H1 (cell line): Measurements from ENCODE around the gene F2. TPM values are rescaled to one million over a fixed set of nuclear protein-coding genes. Genes with fewer than 3 reads are reported as not detected.

Experiments used
- CTCF ChIA-PET: fragments of 300-600 bp; sonication (Branson Sonifier 250); formaldehyde crosslinking; loops from one replicate; lab custom pipeline; 2021; ENCODE audit not compliant: partially characterized antibody; lab: Charles Lee
- POLR2A ChIA-PET: fragments of 300-600 bp; sonication (Branson Sonifier 250); formaldehyde crosslinking; loops from one replicate; lab custom pipeline; 2021; ENCODE audit warnings: inconsistent platforms; ENCODE audit not compliant: partially characterized antibody; lab: Charles Lee
- DNase-seq, 2 experiments: peaks; one replicate each; pipeline versions ENCODE4 v3.0.0 to v3.0.0-alpha.2; 2010 to 2022; ENCODE audit warnings: low spot score in 2 of 2, low read depth in 1 of 2, mixed read lengths in 1 of 2
- FAIRE-seq: peaks from 2 replicates; lab custom pipeline; 2011; peaks lifted over from hg19 to GRCh38; lab: Jason Lieb, UNC
- H2AFZ ChIP-seq: 2 replicates; pipeline ENCODE4 v1.8.1; 2012; ENCODE audit warnings: low read length, inconsistent platforms
- H2AK5ac ChIP-seq: 2 replicates; pipeline ENCODE4 v1.6.1; 2013; ENCODE audit warnings: low read depth, low read length
- H2BK120ac ChIP-seq: replicated peaks from 2 replicates; pipeline ENCODE3; 2013; ENCODE audit warnings: low read depth, low read length, inconsistent platforms
- H2BK12ac ChIP-seq: 2 replicates; pipeline ENCODE4 v1.6.1; 2013; ENCODE audit warnings: low read depth, low read length
- H2BK15ac ChIP-seq: 2 replicates; pipeline ENCODE4 v1.6.1; 2013; ENCODE audit warnings: low read length
- H2BK20ac ChIP-seq: 2 replicates; pipeline ENCODE4 v1.6.1; 2013; ENCODE audit warnings: low read length
- H2BK5ac ChIP-seq: 2 replicates; pipeline ENCODE4 v1.6.1; 2013; ENCODE audit warnings: low read depth, low read length
- H3K14ac ChIP-seq: 2 replicates; pipeline ENCODE4 v1.6.1; 2013; ENCODE audit warnings: inconsistent platforms; ENCODE audit not compliant: insufficient read length
- H3K18ac ChIP-seq: 2 replicates; pipeline ENCODE4 v1.6.1; 2013; ENCODE audit warnings: low read length; ENCODE audit errors: extremely low read depth
- H3K23ac ChIP-seq: 2 replicates; pipeline ENCODE4 v1.6.1; 2013; ENCODE audit warnings: inconsistent platforms; ENCODE audit not compliant: insufficient read length
- H3K23me2 ChIP-seq: 2 replicates; pipeline ENCODE4 v1.6.1; 2013; ENCODE audit warnings: low read depth, low read length
- H3K27ac ChIP-seq: 2 replicates; pipeline ENCODE4 v1.6.1; 2011; ENCODE audit warnings: low read depth, low read length, inconsistent platforms
- H3K27me3 ChIP-seq, 4 experiments: replicated peaks in 1 of 4; 1 replicate in 1 of 4; 2 replicates in 3 of 4; pipeline versions ENCODE4 v1.6.1 to v1.8.1; 2011 to 2013; ENCODE audit warnings: low read length in 3 of 4, mild to moderate bottlenecking in 3 of 4, inconsistent platforms in 2 of 4, mixed read lengths in 2 of 4, moderate library complexity in 1 of 4; ENCODE audit not compliant: control insufficient read depth in 3 of 4, insufficient read depth in 3 of 4; ENCODE audit errors: extremely low read depth in 1 of 4
- H3K36me3 ChIP-seq, 4 experiments: 2 replicates each; pipeline versions ENCODE4 v1.6.1 to v1.8.1; 2011 to 2013; ENCODE audit warnings: mild to moderate bottlenecking in 4 of 4, low read length in 3 of 4, moderate library complexity in 2 of 4, control low read depth in 1 of 4, inconsistent platforms in 1 of 4; ENCODE audit not compliant: insufficient read depth in 4 of 4, control insufficient read depth in 2 of 4
- H3K4ac ChIP-seq: replicated peaks from 2 replicates; pipeline ENCODE3; 2013; ENCODE audit warnings: low read length, low read depth, mixed read lengths, inconsistent platforms; ENCODE audit not compliant: insufficient read length
- H3K4me1 ChIP-seq, 4 experiments: replicated peaks in 1 of 4; 1 replicate in 1 of 4; 2 replicates in 3 of 4; pipeline versions ENCODE4 v1.6.1 to v1.8.1; 2011 to 2013; ENCODE audit warnings: low read length in 3 of 4, inconsistent platforms in 2 of 4, mixed read lengths in 1 of 4; ENCODE audit not compliant: insufficient read depth in 4 of 4, control insufficient read depth in 3 of 4
- H3K4me2 ChIP-seq, 2 experiments: 2 replicates each; pipeline versions ENCODE4 v1.6.1 to v1.8.1; 2011 to 2013; ENCODE audit warnings: low read depth in 2 of 2, low read length in 2 of 2, control low read depth in 1 of 2, inconsistent platforms in 1 of 2, mild to moderate bottlenecking in 1 of 2; ENCODE audit not compliant: insufficient read depth in 1 of 2
- H3K4me3 ChIP-seq, 4 experiments: fragments of 200-600, 300-600 bp in 1 of 4; sonication (generic), shearing (Covaris generic), sonication (Bioruptor Twin) in 1 of 4; 2 replicates each; pipeline versions ENCODE4 v1.5.1 to v1.8.1; 2011 to 2016; ENCODE audit warnings: low read length in 4 of 4, low read depth in 3 of 4, control low read depth in 2 of 4, inconsistent platforms in 2 of 4, mild to moderate bottlenecking in 2 of 4, mixed read lengths in 1 of 4, moderate library complexity in 1 of 4; ENCODE audit not compliant: insufficient read depth in 2 of 4; ENCODE audit errors: extremely low read depth in 1 of 4
- H3K56ac ChIP-seq: replicated peaks from 2 replicates; pipeline ENCODE3; 2013; ENCODE audit warnings: low read depth, mild to moderate bottlenecking, mixed read lengths, low read length, inconsistent platforms; ENCODE audit not compliant: insufficient read length
- H3K79me1 ChIP-seq: 2 replicates; pipeline ENCODE4 v1.6.1; 2013; ENCODE audit warnings: low read depth, low read length, control low read depth
- H3K79me2 ChIP-seq, 2 experiments: 2 replicates each; pipeline versions ENCODE4 v1.6.1 to v1.8.1; 2012 to 2013; ENCODE audit warnings: low read length in 2 of 2, mild to moderate bottlenecking in 2 of 2, inconsistent platforms in 1 of 2; ENCODE audit not compliant: insufficient read depth in 2 of 2, control insufficient read depth in 1 of 2
- H3K9ac ChIP-seq, 4 experiments: replicated peaks in 1 of 4; 1 replicate in 1 of 4; 2 replicates in 3 of 4; pipeline versions ENCODE4 v1.6.1 to v1.8.1; 2011 to 2013; ENCODE audit warnings: low read depth in 3 of 4, low read length in 3 of 4, control low read depth in 2 of 4, mild to moderate bottlenecking in 2 of 4, moderate library complexity in 2 of 4, inconsistent platforms in 1 of 4; ENCODE audit errors: extremely low read depth in 1 of 4
- H3K9me3 ChIP-seq, 2 experiments: 2 replicates each; pipeline versions ENCODE4 v1.6.1 to v1.8.1; 2012 to 2013; ENCODE audit warnings: mild to moderate bottlenecking in 2 of 2, moderate library complexity in 2 of 2, control low read depth in 1 of 2, inconsistent platforms in 1 of 2, low read depth in 1 of 2, low read length in 1 of 2, mixed read lengths in 1 of 2; ENCODE audit not compliant: insufficient read depth in 2 of 2
- H4K20me1 ChIP-seq, 2 experiments: replicated peaks in 1 of 2; 2 replicates each; pipeline versions ENCODE3 to v1.8.1; 2011 to 2013; ENCODE audit warnings: inconsistent platforms in 2 of 2, low read length in 2 of 2, mild to moderate bottlenecking in 1 of 2; ENCODE audit not compliant: insufficient read depth in 2 of 2, control insufficient read depth in 1 of 2
- H4K5ac ChIP-seq: 2 replicates; pipeline ENCODE4 v1.6.1; 2013; ENCODE audit warnings: low read length, low read depth, mixed read lengths, inconsistent platforms; ENCODE audit not compliant: insufficient read length
- H4K8ac ChIP-seq: 2 replicates; pipeline ENCODE4 v1.8.0; 2013; ENCODE audit warnings: mild to moderate bottlenecking, moderate library complexity, low read length, inconsistent platforms; ENCODE audit not compliant: insufficient read depth; ENCODE audit errors: extremely low read depth
- H4K91ac ChIP-seq: replicated peaks from 2 replicates; pipeline ENCODE3; 2013; ENCODE audit warnings: low read length, mixed read lengths, inconsistent platforms; ENCODE audit not compliant: insufficient read length
- ATF3 ChIP-seq: IDR thresholded peaks from 2 replicates; pipeline ENCODE4 v1.6.1; 2011; ENCODE audit warnings: low read depth, mild to moderate bottlenecking, low read length; ENCODE audit not compliant: insufficient read depth
- CBX5 ChIP-seq: fragments of 300-800, 300-1000 bp; sonication (generic); IDR thresholded peaks from 2 replicates; pipeline ENCODE4 v1.7.1; 2016; ENCODE audit warnings: antibody characterized with exemption, low read length, low read depth
- EZH2 ChIP-seq: fragments of 200-600 bp; sonication (generic); IDR thresholded peaks from 2 replicates; pipeline ENCODE4 v1.7.1; 2012; ENCODE audit warnings: low read depth, mild to moderate bottlenecking, moderate library complexity, low read length, inconsistent platforms; ENCODE audit not compliant: severe bottlenecking
- PHF8 ChIP-seq: fragments of 200-600 bp; sonication (generic); conservative IDR thresholded peaks from 2 replicates; pipeline ENCODE4 v1.7.1; 2012; ENCODE audit warnings: low read depth, mild to moderate bottlenecking, inconsistent platforms, low read length, moderate library complexity
- POLR2AphosphoS5 ChIP-seq: IDR thresholded peaks from 2 replicates; pipeline ENCODE4 v1.6.1; 2011; ENCODE audit warnings: low read depth, low read length
- RAD21 ChIP-seq, 2 experiments: IDR thresholded peaks in 1 of 2; conservative IDR thresholded peaks in 1 of 2; 2 replicates each; pipeline ENCODE4 v1.6.1; 2011; ENCODE audit warnings: low read depth in 2 of 2, low read length in 2 of 2, improper control_type of control experiment in 1 of 2, inconsistent platforms in 1 of 2, mild to moderate bottlenecking in 1 of 2, moderate library complexity in 1 of 2
- ZNF274 ChIP-seq: IDR thresholded peaks from 2 replicates; pipeline ENCODE4 v1.7.0; 2012; ENCODE audit warnings: low read length, borderline replicate concordance; ENCODE audit errors: extremely low read depth
- WGBS, 2 experiments: shearing (Covaris generic) in 1 of 2; methylation state at CpG; one replicate each; pipeline versions ENCODE4 v1.1.6 to v1.1.7; 2013 to 2015; ENCODE audit warnings: low lambda C conversion rate in 2 of 2, mixed read lengths in 2 of 2, inconsistent platforms in 1 of 2, low coverage in 1 of 2, missing lambda C conversion rate in 1 of 2; ENCODE audit not compliant: insufficient replicate concordance in 2 of 2, insufficient coverage in 1 of 2, insufficient read length in 1 of 2; ENCODE audit errors: extremely low coverage in 1 of 2, missing lambda C conversion rate in 1 of 2; 5-methylcytosine and 5-hydroxymethylcytosine counted together
- polyA plus RNA-seq, 7 experiments: library from polyadenylated mRNA; depleted of rRNA in 3 of 7; stranded (reverse) in 5 of 7; unstranded in 2 of 7; fragments of >200 nt in 5 of 7; fragments of 200-250 nt in 2 of 7; gene quantifications; 1 replicate in 5 of 7; 2 replicates in 1 of 7; 4 replicates in 1 of 7; pipeline versions ENCODE4 v1.2.1 to v1.2.3, GENCODE V29; 2011 to 2013; ENCODE audit warnings: missing spikeins in 2 of 7, mixed read lengths in 2 of 7
- total RNA-seq: library from RNA; stranded (reverse); fragmentation: NEBNext Ultra II Directional; extraction: Animal tissue kit (Norgen Biotek cat#: 25700); gene quantifications from 2 replicates; pipeline ENCODE4 v1.2.1, GENCODE V29; 2021

F2 gene
- total and polyA plus RNA-seq, 2 of the 8 experiments (the other 6 are each of a cell fraction or from before 2014, with no cell fraction given): 0.11 TPM; not detected in 1

DNA sequence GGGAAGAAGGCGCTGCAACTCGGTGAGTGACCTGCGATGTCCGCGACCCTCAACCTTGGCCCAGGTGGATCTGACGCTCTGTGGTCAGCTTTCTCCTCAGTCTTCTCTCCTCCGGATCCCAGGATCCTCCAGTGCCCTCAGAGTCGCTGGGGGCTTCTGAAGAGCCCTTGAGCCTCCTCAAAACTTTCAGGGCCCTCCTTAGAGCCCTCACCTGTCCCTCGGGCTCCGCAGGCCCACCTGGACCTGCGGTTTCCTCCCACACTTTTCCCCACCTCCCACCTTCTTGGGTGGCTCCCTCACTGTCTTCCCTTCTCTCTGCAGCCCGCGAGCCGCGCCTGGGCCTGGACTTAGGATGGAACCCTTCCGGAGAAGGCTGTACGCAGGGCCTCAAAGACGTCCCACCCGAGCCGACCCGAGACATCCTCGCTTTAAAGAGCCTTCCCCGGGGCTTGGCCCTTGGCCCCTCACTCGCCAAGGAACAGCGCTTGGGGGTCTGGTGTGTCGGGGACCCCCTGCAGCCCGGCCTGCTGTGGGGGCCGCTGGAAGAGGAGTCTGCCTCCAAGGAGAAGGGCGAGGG, 17.8 kb upstream of the F2 start:
- Histone ChIP-seq H2AK5ac (no peak overlapping the region), H3K36me3 (peaks cover 18 to 34% (median 32%) of the 10 kb centered on the region in 4 experiments), H3K14ac (no peak overlapping the region), H2BK5ac (peak overlapping the region; percentile 98), H2BK120ac (no peak overlapping the region), H3K4me1 (no peaks in the 10 kb centered on the region; a peak in 4 of 7 replicates), H2BK15ac (no peak overlapping the region), H3K23ac (no peak overlapping the region), H4K20me1 (peaks cover 0 to 5% of the 10 kb centered on the region in 2 experiments), H3K9ac (peak overlapping the region; percentile 70 to 99 (median 95))
- WGBS, 2 experiments: 2% methylated on average over 29 of the region's 29 CpGs; no CpG with 5 or more reads in 1 of the 2 experiments
- FAIRE-seq (no peak), DNase-seq (no peak)
- CTCF ChIA-PET: interaction anchor here (1.2 to 1.5 kb wide), 3 partner anchors 30 to 83 kb away, joined by 3 to 4 read pairs (median 3); no protein-coding TSS in a partner anchor
- TF ChIP-seq EZH2 (no peak), POLR2AphosphoS5 (peak; percentile 77), PHF8 (peak; percentile 74), ATF3 (no peak), CBX5 (no peak), ZNF274 (no peak), RAD21 (IDR thresholded peaks at IDR 0.05 in 1 of 2, conservative IDR thresholded peaks at IDR 0.05 in 1 of 2; ENCODE audit: low read depth in 2 of 2, low read length in 2 of 2) (no peak)
- TF ChIP-seq, all 59 proteins: peak for 2
- peak overlapping the region; percentile 51 to 89 for H3K4me2 ChIP-seq
- no peaks in the 10 kb centered on the region for H3K9me3 ChIP-seq
- peak overlapping the region; percentile 100; the same call in 1 of the 2 replicates for H2AFZ ChIP-seq
- peak overlapping the region; percentile 46 for H4K5ac ChIP-seq
- no peak overlapping the region for H3K56ac ChIP-seq
- no peak overlapping the region for H2BK20ac ChIP-seq
- no peak overlapping the region; the same call in 1 of the 2 replicates for H2BK12ac ChIP-seq
- H3K27ac ChIP-seq: peak overlapping the region; percentile 98
- H3K18ac ChIP-seq: no peak overlapping the region; the same call in 1 of the 2 replicates
- no peak overlapping the region for H4K91ac ChIP-seq
- peak overlapping the region; percentile 99; the same call in 1 of the 2 replicates for H4K8ac ChIP-seq
- H3K27me3 ChIP-seq: no peaks in the 10 kb centered on the region
- H3K4me3 ChIP-seq: peak overlapping the region; percentile 59 to 100 (median 96)
- H3K79me2 ChIP-seq: peaks cover 3 to 16% of the 10 kb centered on the region in 2 experiments; a peak in 2 of 4 replicates
- H3K79me1 ChIP-seq: no peaks in the 10 kb centered on the region
- no peak overlapping the region for H3K4ac ChIP-seq
- H3K23me2 ChIP-seq: peaks cover 9% of the 10 kb centered on the region; the same call in 1 of the 2 replicates
- POLR2A ChIA-PET: interaction anchor here (0.8 to 5.2 kb wide), 18 partner anchors 11 to 558 kb away, joined by 3 to 18 read pairs (median 3); partner anchors contain the start of genes CSTPP1 and F2
